ENCODE data around the gene PTHLH. TPM values are rescaled to one million over a fixed set of nuclear protein-coding genes. Genes with fewer than 3 reads are reported as not detected.
A peak's percentile ranks its signal among the peaks of the same experiment; 100 is the strongest.

The PTHLH gene
- total and polyA plus RNA-seq, 12 donors, result 0.11 to 0.55 (median 0.30) TPM; not detected in 6

- no peak for DNase-seq
- TF ChIP-seq CTCF (IDR thresholded peaks at IDR 0.05), result no peak
- no peak for TF ChIP-seq POLR2A (IDR thresholded peaks at IDR 0.05)
- Histone ChIP-seq H3K4me1 (replicated peaks in 1 of 2) (peaks cover 7 to 24% of the 10 kb centered on the region in 2 donors), H3K27ac (no peak overlapping the region), H3K27me3 (peaks cover 67% of the 10 kb centered on the region), H3K4me3 (peak overlapping the region in 1 of 4 donors; percentile 57), H3K9me3 (replicated peaks in 1 of 3) (no peaks in the 10 kb centered on the region), H3K36me3 (replicated peaks in 1 of 2) (no peaks in the 10 kb centered on the region)
- 3 to 6% (median 5%) methylated on average over 16 to 38 of the region's 38 CpGs for WGBS, 4 donors
- intact Hi-C loops (cut with DNase I), result no loop called here
These were observed 3.4 kb downstream of the PTHLH start for GRCh38 chr12:27968972-27969623.

GRCh38 chr12:27967551-27968054, 4.9 kb downstream of the PTHLH start:
- H3K36me3 ChIP-seq (replicated peaks in 1 of 2), result no peaks in the 10 kb centered on the region
- intact Hi-C loops (cut with DNase I), result no loop called here
- peaks cover 62% of the 10 kb centered on the region for H3K27me3 ChIP-seq
- WGBS, 4 donors, result 36 to 46% (median 41%) methylated on average over 2 of the region's 2 CpGs
- no peak overlapping the region for H3K4me3 ChIP-seq
- no peak overlapping the region for H3K27ac ChIP-seq
- H3K9me3 ChIP-seq (replicated peaks in 1 of 3), result no peaks in the 10 kb centered on the region
- peaks cover 7 to 24% of the 10 kb centered on the region in 2 donors for H3K4me1 ChIP-seq (replicated peaks in 1 of 2)
- DNase-seq, result no peak
- no peak for TF ChIP-seq CTCF (IDR thresholded peaks at IDR 0.05)
- TF ChIP-seq POLR2A (IDR thresholded peaks at IDR 0.05), result no peak

GRCh38 chr12:27966870-27967269, 5.7 kb downstream of the PTHLH start:
- H3K4me3 ChIP-seq, result no peak overlapping the region
- TF ChIP-seq POLR2A (IDR thresholded peaks at IDR 0.05), result no peak
- TF ChIP-seq CTCF (IDR thresholded peaks at IDR 0.05), result no peak
- no peak for DNase-seq
- intact Hi-C loops (cut with DNase I), result no loop called here
- H3K4me1 ChIP-seq (replicated peaks in 1 of 2), result peaks cover 7 to 24% of the 10 kb centered on the region in 2 donors
- H3K27ac ChIP-seq, result no peak overlapping the region
- peaks cover 62% of the 10 kb centered on the region for H3K27me3 ChIP-seq
- WGBS, 4 donors, result 42 to 50% (median 44%) methylated on average over 2 of the region's 2 CpGs
- H3K9me3 ChIP-seq (replicated peaks in 1 of 3), result no peaks in the 10 kb centered on the region
- no peaks in the 10 kb centered on the region for H3K36me3 ChIP-seq (replicated peaks in 1 of 2)

GRCh38 chr12:27965966-27966365, 6.6 kb downstream of the PTHLH start:
- Histone ChIP-seq H3K9me3 (replicated peaks in 1 of 3) (no peaks in the 10 kb centered on the region), H3K27me3 (peaks cover 56% of the 10 kb centered on the region), H3K4me1 (replicated peaks in 1 of 2) (peaks cover 7 to 22% of the 10 kb centered on the region in 2 donors), H3K36me3 (replicated peaks in 1 of 2) (no peaks in the 10 kb centered on the region), H3K4me3 (no peak overlapping the region), H3K27ac (no peak overlapping the region)
- 67 to 75% (median 73%) methylated on average over 2 of the region's 2 CpGs for whole genome bisulfite sequencing, 4 donors
- intact Hi-C loops (cut with DNase I), result no loop called here
- TF ChIP-seq CTCF (IDR thresholded peaks at IDR 0.05) (no peak), POLR2A (IDR thresholded peaks at IDR 0.05) (no peak)
- no peak for DNase-seq
